ENCODE results near the gene URM1.

URM1 gene

GRCh38 chr9:128405077-128405779 is 34.1 kb downstream of the URM1 start:
- TF ChIP-seq CTCF (IDR thresholded peaks at IDR 0.05; ENCODE audit: extremely low read depth, missing control alignments): no peak
- DNase-seq (ENCODE audit: low spot score): no peak

DNA sequence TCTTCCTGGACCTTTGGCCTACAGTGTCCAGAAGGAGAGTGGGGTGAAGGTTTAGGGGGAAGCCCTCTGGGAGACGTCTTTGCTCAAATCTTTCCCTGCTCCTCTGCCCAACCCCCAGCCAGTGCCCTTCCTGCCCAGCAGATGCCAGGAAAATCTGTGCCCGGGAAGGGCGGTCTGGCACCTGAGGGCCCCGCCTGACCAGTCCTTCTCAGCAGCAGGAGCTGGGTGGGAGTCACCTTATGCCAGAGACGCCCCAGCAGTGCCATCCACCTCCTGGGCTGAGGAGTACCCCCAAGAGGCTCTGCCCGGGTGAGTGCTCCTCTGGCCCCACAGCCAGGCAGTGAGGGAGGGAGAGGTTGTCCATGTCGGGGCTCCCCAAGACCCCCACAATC is 34.6 kb downstream of the URM1 start:
- no peak for DNase-seq (ENCODE audit: low spot score)
- no peak for TF ChIP-seq CTCF (IDR thresholded peaks at IDR 0.05; ENCODE audit: extremely low read depth, missing control alignments)

DNA sequence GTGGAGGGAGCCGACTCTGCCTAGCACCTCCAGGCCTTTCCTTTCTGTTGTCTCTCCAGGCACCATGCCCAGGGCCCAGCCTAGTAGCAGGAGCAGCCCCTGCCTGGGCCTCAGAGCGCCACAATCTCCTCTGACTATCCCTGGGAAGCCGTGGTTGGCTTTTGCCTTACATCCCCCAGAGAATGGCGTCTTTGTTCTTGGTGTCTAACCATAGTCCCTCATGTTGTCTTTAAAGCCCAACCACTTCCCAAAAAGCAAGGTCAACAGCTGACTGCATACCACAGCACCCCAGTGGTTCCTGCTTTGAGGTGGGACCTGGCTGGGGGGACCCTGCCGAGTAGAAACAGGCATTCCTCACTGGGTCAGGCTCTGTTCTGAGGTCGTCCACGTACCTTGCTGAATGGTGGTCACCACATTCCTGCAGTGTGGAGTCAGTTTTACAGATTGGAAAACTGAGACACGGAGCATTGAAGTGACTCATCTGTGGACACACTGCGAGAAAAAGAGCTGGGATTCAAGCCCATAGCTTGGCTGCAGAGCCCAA is 35.7 kb downstream of the URM1 start:
- no peak for TF ChIP-seq CTCF (IDR thresholded peaks at IDR 0.05; ENCODE audit: extremely low read depth, missing control alignments)
- DNase-seq (ENCODE audit: low spot score): no peak

DNA sequence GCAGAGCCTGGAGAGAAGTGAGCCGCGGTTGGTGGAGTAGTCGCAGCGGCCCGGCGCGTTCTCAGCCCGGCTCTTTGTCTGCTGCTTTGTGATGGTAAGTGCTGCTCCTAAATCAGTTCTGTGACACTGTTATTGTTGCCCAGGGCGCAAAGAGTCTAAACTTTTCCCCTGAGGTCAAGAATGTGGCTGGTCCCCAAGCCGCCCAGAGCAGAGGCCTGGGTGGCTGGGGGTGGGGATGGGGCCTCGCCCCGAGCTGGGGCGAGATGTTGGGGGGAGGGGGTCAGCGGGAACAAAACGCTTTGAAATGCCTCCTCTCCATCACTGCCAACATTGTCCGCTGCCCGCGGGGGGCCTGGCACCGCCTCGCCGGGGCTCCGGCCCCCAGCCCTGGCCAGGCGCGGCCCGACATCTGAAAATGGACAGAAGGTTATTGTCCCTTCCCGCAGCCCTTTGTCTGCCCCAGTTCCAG is 37.8 kb downstream of the URM1 start:
- DNase-seq (ENCODE audit: low spot score): no peak
- no peak for TF ChIP-seq CTCF (IDR thresholded peaks at IDR 0.05; ENCODE audit: extremely low read depth, missing control alignments)

DNA sequence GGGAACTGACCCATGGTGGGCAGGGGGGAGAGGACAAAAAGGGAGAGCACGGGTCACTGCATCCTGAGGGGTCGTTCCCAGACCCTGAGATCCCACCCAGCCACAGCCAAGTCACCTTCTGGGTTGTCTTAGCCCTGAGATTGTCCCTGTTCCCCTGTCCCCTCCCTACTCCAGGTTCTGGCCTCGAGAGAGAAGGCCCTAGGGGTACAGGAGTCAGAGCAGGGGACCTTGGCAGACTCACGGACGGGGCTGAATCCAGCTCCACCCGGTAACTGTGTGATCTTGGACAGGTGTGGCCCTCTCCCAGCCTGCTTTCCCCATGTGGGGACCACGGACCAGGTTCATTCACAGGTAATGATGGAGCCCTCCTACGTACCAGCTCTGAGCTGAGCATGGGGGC is 38.3 kb downstream of the URM1 start:
- TF ChIP-seq CTCF (IDR thresholded peaks at IDR 0.05; ENCODE audit: extremely low read depth, missing control alignments): no peak
- no peak for DNase-seq (ENCODE audit: low spot score)

DNA sequence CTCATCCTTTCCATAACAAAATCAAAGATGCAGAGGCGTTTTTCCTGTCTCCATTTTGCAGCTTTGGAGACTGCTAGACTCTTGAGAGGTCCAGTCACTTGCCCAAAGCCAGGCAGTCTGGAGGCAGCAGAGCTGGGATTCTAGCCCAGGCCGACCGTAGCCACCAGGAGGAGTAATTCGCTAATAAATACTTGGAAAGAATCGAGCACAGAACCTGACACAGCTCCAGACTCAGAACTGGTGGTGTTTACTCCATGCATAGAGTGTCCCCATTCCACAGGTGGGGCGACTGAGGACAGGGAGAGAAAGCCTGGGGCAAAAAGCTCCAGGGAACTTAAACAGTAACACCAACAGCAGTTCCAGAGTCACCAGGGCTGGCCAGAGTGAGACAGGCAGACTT is 38.8 kb downstream of the URM1 start:
- DNase-seq (ENCODE audit: low spot score): no peak
- no peak for TF ChIP-seq CTCF (IDR thresholded peaks at IDR 0.05; ENCODE audit: extremely low read depth, missing control alignments)

DNA sequence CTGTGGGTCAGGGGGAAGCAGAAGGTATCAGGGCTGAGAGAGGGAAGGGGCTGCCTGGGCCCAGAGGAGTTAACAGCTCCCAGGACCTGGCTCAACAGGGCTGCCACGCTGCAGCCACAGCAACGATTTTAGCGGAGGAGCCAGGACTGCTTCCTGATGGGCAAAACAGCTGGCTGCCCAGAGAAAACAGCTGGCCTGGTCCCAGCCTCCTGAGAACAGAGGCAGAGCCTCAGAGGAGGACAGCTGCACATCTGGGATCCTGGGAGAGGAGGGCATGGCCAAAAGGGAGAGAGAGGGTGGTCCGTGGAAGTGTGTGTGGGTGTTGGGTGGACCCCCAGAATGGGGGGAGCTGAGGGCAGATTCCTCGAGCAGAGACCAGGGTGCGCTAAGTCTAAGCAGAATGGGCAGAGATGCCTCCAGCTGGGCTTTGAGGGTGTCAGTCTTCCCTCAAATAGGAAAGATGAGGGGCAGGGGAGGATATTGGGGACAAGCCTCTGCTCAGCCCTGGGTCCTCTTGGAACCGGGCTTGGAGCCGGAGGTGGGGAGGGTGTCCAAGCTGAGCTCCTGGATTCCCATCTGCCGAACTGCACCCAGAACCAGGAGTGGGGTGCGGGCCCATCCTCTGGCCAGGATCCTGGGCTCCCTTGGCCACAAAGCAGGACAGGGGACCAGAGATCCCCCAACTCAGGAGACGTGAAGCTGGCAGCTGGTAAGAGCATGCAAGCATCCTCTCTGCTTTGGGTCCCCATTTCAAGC is 40.4 kb downstream of the URM1 start:
- no peak for TF ChIP-seq CTCF (IDR thresholded peaks at IDR 0.05; ENCODE audit: extremely low read depth, missing control alignments)
- no peak for DNase-seq (ENCODE audit: low spot score)
